Fibroblast of skin of right quadriceps (primary cell): ENCODE data around the gene SV2C.
"Not testable (repeated sequence)": the region's sequence is repeated elsewhere in the genome, so short reads cannot be mapped to it uniquely, and the experiment has no call there.

ENCODE experiments used
- DNase-seq: peaks from one replicate; pipeline ENCODE4 v3.0.0-alpha.2; 2013

Gene SV2C

GRCh38 chr5:76312783-76313182 is 229.6 kb downstream of the SV2C start:
- no peak for DNase-seq

- no peak for DNase-seq
Measured at GRCh38 chr5:76314643-76315042, 231.5 kb downstream of the SV2C start.

- no peak for DNase-seq
Measured at GRCh38 chr5:76319673-76320072, 236.5 kb downstream of the SV2C start.

GRCh38 chr5:76323494-76323893 is 240.3 kb downstream of the SV2C start:
- not testable (repeated sequence) for DNase-seq

GRCh38 chr5:76325326-76325725 is 242.1 kb downstream of the SV2C start:
- DNase-seq = no peak

GRCh38 chr5:76325876-76326491 is 242.8 kb downstream of the SV2C start:
- no peak for DNase-seq

- no peak for DNase-seq
Measured at GRCh38 chr5:76326577-76327302, 243.6 kb downstream of the SV2C start.

GRCh38 chr5:76329346-76329745 is 246.2 kb downstream of the SV2C start:
- no peak for DNase-seq

GRCh38 chr5:76331126-76331525 is 247.9 kb downstream of the SV2C start:
- DNase-seq = no peak

- DNase-seq = no peak
Measured at GRCh38 chr5:76332102-76332501, 248.9 kb downstream of the SV2C start.

GRCh38 chr5:76332611-76333205 is 249.5 kb downstream of the SV2C start:
- DNase-seq = no peak

- DNase-seq = no peak
Measured at GRCh38 chr5:76333571-76333970, 250.4 kb downstream of the SV2C start.

- DNase-seq = no peak
Measured at GRCh38 chr5:76334574-76334973, 251.4 kb downstream of the SV2C start.

- DNase-seq = not testable (repeated sequence)
Measured at GRCh38 chr5:76335451-76335850, 252.3 kb downstream of the SV2C start.

- DNase-seq = not testable (repeated sequence)
Measured at GRCh38 chr5:76336253-76336809, 253.1 kb downstream of the SV2C start.

GRCh38 chr5:76337953-76338451 is 254.8 kb downstream of the SV2C start:
- DNase-seq = peak; percentile 58

- DNase-seq = no peak
Measured at GRCh38 chr5:76339919-76340318, 256.7 kb downstream of the SV2C start.

GRCh38 chr5:76341651-76342334 is 258.6 kb downstream of the SV2C start:
- no peak for DNase-seq

- DNase-seq = no peak
Measured at GRCh38 chr5:76342474-76342873, 259.3 kb downstream of the SV2C start.

- no peak for DNase-seq
Measured at GRCh38 chr5:76345582-76345981, 262.4 kb downstream of the SV2C start.

- DNase-seq = no peak
Measured at GRCh38 chr5:76351176-76351575, 268.0 kb downstream of the SV2C start.

- DNase-seq = no peak
Measured at GRCh38 chr5:76351577-76351976, 268.4 kb downstream of the SV2C start.

- no peak for DNase-seq
Measured at GRCh38 chr5:76356887-76357286, 273.7 kb downstream of the SV2C start.
